Measurements from ENCODE around the gene RELL2. TPM values are rescaled to one million over a fixed set of nuclear protein-coding genes. Genes with fewer than 3 reads are reported as not detected.

Gene RELL2
- total RNA-seq, 4 donors from 2014 or later, result 0.49 to 1.9 (median 1.4) TPM

DNA sequence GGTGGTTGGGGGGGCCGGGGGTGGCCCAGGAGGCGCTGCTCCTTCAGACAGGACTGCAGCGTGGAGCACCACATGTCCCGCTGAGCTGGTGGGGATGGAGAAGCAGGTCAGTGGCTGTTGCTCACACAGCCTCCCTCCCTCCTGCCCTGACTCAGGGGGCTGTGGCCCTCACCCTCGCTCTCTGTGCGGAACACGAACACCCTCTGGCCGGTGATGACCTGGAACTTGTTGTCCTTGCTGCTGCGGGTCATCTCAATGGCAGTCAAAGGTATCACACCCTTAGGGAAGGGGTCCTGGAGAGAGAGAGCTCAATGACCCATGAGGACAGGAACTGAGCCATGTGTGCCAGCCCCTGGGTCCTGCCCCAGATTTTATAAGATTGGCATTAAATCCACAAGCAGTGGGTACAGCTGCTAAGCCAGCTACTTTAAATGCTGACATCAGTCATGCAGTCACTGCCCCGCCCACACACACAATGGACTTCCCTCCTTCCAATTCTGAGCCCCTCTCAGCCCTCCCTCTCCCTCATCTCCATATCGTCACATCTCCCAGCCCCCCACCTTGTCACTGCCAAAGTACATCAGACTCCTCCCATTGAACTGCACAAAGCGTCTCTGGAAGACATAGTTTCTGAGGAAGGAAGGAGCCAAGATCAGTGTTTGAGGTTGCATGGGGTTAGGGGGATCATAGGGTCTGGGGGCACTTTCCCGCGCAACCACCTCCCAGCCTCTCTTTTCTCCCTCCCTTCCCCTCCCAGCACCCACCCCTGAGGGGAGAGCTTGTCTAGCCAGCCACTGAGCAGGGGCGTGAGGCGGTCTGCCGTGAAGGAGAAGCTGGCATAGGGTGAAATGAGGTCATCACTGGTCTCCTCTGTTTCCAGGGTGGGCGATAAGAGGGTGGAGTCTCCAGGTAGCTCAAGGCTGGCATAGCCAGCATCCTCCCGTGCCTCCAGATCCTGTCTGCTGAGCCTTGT lies 36.3 kb downstream of the RELL2 start:
- TF ChIP-seq, protein P1, sequence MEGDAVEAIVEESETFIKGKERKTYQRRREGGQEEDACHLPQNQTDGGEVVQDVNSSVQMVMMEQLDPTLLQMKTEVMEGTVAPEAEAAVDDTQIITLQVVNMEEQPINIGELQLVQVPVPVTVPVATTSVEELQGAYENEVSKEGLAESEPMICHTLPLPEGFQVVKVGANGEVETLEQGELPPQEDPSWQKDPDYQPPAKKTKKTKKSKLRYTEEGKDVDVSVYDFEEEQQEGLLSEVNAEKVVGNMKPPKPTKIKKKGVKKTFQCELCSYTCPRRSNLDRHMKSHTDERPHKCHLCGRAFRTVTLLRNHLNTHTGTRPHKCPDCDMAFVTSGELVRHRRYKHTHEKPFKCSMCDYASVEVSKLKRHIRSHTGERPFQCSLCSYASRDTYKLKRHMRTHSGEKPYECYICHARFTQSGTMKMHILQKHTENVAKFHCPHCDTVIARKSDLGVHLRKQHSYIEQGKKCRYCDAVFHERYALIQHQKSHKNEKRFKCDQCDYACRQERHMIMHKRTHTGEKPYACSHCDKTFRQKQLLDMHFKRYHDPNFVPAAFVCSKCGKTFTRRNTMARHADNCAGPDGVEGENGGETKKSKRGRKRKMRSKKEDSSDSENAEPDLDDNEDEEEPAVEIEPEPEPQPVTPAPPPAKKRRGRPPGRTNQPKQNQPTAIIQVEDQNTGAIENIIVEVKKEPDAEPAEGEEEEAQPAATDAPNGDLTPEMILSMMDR (IDR thresholded peaks at IDR 0.05; ENCODE audit: low read depth), result no peak

DNA sequence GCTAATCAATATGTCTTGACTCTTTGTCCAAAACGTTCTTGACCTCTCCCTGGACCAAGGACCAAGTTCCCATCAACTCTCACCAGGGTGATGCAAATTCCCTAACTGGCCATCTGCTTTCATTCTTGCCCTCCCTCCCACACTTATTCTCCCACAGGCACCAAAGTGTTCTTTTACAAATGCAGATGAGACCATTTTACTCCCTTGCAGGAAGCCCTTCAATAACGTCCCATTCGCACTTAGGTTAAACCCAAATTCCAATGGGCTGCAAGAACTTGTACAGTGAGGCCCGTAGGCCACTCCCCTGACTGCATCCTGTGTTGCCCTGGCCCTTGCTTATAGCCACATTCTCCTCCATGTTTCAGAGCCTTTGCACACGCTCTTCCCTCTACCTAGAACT lies 38.0 kb downstream of the RELL2 start:
- TF ChIP-seq, protein P1 (IDR thresholded peaks at IDR 0.05; ENCODE audit: low read depth), result no peak

DNA sequence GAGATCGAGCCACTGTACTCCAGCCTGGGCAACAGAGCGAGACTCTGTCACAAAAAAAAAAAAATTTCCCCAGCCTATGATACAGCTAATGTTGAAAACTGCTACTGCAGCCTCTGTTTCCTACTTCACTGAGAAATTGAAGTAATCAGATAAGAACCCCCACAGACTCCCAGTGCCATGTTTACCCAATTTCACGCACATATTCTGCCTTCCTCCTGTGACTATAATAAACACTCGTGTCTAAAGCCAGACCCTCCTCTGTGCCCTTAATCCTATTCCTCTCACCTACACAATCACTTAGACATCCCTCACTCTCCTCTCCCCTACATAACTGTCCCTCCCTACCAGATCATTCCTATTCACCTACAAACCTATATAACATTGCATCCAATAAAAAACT lies 38.9 kb downstream of the RELL2 start:
- TF ChIP-seq, protein P1 (IDR thresholded peaks at IDR 0.05; ENCODE audit: low read depth), result no peak

DNA sequence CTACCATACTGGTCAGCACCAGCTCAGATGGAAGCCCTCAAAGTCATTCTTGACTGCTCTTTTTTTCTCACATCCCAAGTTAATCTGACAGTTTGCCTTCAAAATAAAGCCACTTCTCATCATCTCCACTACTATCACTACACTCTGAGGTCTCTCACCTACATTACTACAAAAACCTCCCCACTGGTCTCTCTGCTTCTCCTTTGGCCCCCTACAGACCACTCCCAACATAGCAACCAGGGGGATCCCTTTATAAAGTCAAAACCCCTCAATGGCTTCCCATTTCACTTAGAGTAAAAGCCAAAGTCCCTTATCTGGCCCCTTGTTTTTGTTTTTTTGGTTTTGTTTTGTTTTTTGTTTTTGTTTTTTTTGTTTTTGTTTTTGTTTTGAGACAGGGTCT lies 40.6 kb downstream of the RELL2 start:
- TF ChIP-seq, protein P1 (IDR thresholded peaks at IDR 0.05; ENCODE audit: low read depth), result no peak

DNA sequence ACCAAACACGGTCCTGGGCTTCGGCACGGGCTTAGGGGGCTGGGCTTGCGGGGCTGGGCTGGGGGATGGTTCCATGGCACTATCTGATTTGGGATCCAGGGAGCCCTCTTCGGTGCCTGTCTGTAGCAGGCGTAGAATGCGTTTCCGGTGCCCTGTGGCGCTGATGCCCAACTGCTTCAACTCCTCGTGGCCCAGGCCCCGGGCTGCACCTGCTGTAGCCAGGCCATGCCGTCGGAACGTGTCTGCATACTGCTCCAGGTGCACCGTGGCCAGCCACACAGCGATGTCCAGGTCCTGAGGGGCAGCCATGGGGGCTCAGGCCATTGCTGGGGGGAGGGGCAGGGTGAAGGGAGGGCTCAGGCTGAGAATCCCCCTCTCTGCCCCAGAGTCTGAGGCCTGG lies 43.4 kb downstream of the RELL2 start:
- TF ChIP-seq, protein P1 (IDR thresholded peaks at IDR 0.05; ENCODE audit: low read depth), result no peak

DNA sequence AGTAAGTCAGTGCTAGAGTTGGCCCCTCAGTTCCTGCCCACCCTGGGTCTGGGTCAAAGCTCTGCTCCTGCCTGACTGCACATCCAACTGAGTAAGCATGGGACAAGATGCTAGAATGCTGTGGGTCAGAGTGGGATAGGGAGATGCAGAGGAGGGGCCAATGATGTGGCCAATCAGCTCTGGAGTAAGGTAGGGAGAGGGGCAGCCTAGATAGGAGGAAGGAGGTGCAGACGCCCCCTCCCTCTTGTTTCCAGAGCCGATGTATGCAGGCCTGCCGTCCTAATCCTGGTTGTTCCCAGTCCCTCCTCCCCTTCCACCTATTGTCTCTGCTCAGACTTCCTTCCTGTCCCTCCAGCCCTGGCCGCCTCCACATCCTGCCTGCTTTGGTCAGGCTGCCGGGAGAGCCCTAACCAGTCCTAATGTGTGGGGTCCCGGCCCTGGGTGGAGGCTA lies 44.0 kb downstream of the RELL2 start:
- TF ChIP-seq, protein P1 (IDR thresholded peaks at IDR 0.05; ENCODE audit: low read depth), result no peak

DNA sequence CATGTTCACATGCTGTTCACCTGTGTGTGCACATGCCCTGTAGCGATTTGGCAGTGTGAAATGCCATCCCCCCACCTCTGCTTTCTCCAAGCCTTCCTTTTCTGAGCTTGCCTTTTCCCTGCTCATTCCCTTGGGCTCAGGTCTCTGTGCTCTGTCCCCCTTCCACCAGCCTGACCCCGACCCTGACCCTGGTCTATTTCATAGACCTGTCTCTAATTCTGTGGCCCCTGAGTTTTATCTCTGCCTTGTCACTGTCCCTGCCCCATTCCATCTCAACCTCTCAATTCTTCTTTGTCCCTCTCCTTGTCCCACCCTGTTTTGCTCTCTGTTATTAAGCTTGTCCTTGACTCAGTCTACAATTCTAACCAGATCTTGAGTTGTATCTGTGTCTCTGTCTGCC lies 44.5 kb downstream of the RELL2 start:
- TF ChIP-seq, protein P1 (IDR thresholded peaks at IDR 0.05; ENCODE audit: low read depth), result no peak
